IMR-90 (cell line): ENCODE measurements around the gene DKK3. TPM values are rescaled to one million over a fixed set of nuclear protein-coding genes. Genes with fewer than 3 reads are reported as not detected.
A peak's percentile ranks its signal among the peaks of the same experiment; 100 is the strongest.

Source experiments
- ATAC-seq: fragments of 200-7000 bp; cut with Tn5 transposase; 2 replicates; pipeline ENCODE4 v1.9.1; 2020; ENCODE audit warnings: low read depth, mild to moderate bottlenecking, moderate library complexity
- BruUV-seq: library from RNA; stranded (reverse); fragments of 400-500 nt; replicated peaks from 2 replicates; lab custom pipeline; 2021; lab: Mats Ljungman, UMichigan
- CTCF ChIA-PET: fragments of 300-600 bp; formaldehyde crosslinking; extraction: SDS; loops from one replicate; lab custom pipeline; 2021; ENCODE audit warnings: antibody characterized with exemption; lab: Yijun Ruan, JAX
- POLR2A ChIA-PET: fragments of 300-600 bp; sonication (Branson Sonifier 250); formaldehyde crosslinking; loops from one replicate; lab custom pipeline; 2022; ENCODE audit warnings: antibody characterized with exemption; ENCODE audit not compliant: unreplicated experiment; lab: Charles Lee
- DNase-seq: peaks from one replicate; pipeline ENCODE4 v3.0.0; 2013
- H2AFZ ChIP-seq: replicated peaks from 2 replicates; pipeline ENCODE3; 2013; ENCODE audit warnings: low read length, mild to moderate bottlenecking; ENCODE audit not compliant: poor library complexity
- H2AK5ac ChIP-seq: 2 replicates; pipeline ENCODE4 v1.6.1; 2013; ENCODE audit warnings: low read depth, low read length, inconsistent platforms
- H2AK9ac ChIP-seq: replicated peaks from 2 replicates; pipeline ENCODE3; 2013; ENCODE audit warnings: mild to moderate bottlenecking, low read depth, low read length, moderate library complexity; ENCODE audit not compliant: poor library complexity
- H2BK120ac ChIP-seq: 2 replicates; pipeline ENCODE4 v1.6.1; 2013; ENCODE audit warnings: low read depth, low read length, inconsistent platforms
- H2BK15ac ChIP-seq: 3 replicates; pipeline ENCODE4 v1.6.1; 2013; ENCODE audit warnings: low read depth, low read length, inconsistent platforms
- H2BK20ac ChIP-seq: 2 replicates; pipeline ENCODE4 v1.6.1; 2013; ENCODE audit warnings: low read depth, mild to moderate bottlenecking, inconsistent platforms, low read length, moderate library complexity
- H2BK5ac ChIP-seq: 2 replicates; pipeline ENCODE4 v1.6.1; 2013; ENCODE audit warnings: mild to moderate bottlenecking, low read depth, low read length, inconsistent platforms; ENCODE audit not compliant: poor library complexity, severe bottlenecking
- H3K14ac ChIP-seq: replicated peaks from 2 replicates; pipeline ENCODE4 v1.6.1; 2013; ENCODE audit warnings: low read depth, low read length, inconsistent platforms
- H3K18ac ChIP-seq: 2 replicates; pipeline ENCODE4 v1.6.1; 2013; ENCODE audit warnings: low read depth, low read length, control low read depth
- H3K23ac ChIP-seq: 2 replicates; pipeline ENCODE4 v1.6.1; 2013; ENCODE audit warnings: low read depth, low read length, inconsistent platforms
- H3K27ac ChIP-seq: 2 replicates; pipeline ENCODE4 v1.5.1; 2013; ENCODE audit warnings: mild to moderate bottlenecking, control low read depth, low read length; ENCODE audit not compliant: insufficient read depth
- H3K27me3 ChIP-seq: 2 replicates; pipeline ENCODE4 v1.6.1; 2013; ENCODE audit warnings: low read length; ENCODE audit not compliant: control insufficient read depth, insufficient read depth
- H3K36me3 ChIP-seq: 2 replicates; pipeline ENCODE4 v1.6.1; 2013; ENCODE audit warnings: low read length, mixed read lengths; ENCODE audit not compliant: control insufficient read depth, insufficient read depth
- H3K4ac ChIP-seq: 2 replicates; pipeline ENCODE4 v1.6.1; 2013; ENCODE audit warnings: low read depth, low read length, inconsistent platforms
- H3K4me1 ChIP-seq: 2 replicates; pipeline ENCODE4 v1.6.1; 2013; ENCODE audit warnings: low read length, mixed read lengths; ENCODE audit not compliant: control insufficient read depth, insufficient read depth
- H3K4me2 ChIP-seq: 2 replicates; pipeline ENCODE4 v1.6.1; 2013; ENCODE audit warnings: low read depth, mild to moderate bottlenecking, control low read depth, low read length, moderate library complexity
- H3K4me3 ChIP-seq: 2 replicates; pipeline ENCODE4 v1.5.1; 2013; ENCODE audit warnings: low read depth, mild to moderate bottlenecking, control low read depth, low read length, moderate library complexity; ENCODE audit not compliant: insufficient read depth
- H3K56ac ChIP-seq: 2 replicates; pipeline ENCODE4 v1.6.1; 2013; ENCODE audit warnings: low read length, inconsistent platforms; ENCODE audit not compliant: insufficient read depth; ENCODE audit errors: extremely low read depth
- H3K79me1 ChIP-seq, 2 experiments: 2 replicates each; pipeline ENCODE4 v1.6.1; 2013; ENCODE audit warnings: low read length in 2 of 2, inconsistent platforms in 1 of 2, low read depth in 1 of 2
- H3K9ac ChIP-seq: 2 replicates; pipeline ENCODE4 v1.6.1; 2013; ENCODE audit warnings: low read depth, low read length, control low read depth
- H3K9me1 ChIP-seq: 2 replicates; pipeline ENCODE4 v1.6.1; 2013; ENCODE audit warnings: low read length, inconsistent platforms; ENCODE audit not compliant: insufficient read depth
- H3K9me3 ChIP-seq: 2 replicates; pipeline ENCODE4 v1.6.1; 2013; ENCODE audit warnings: low read length; ENCODE audit not compliant: control insufficient read depth, insufficient read depth
- H4K20me1 ChIP-seq: 2 replicates; pipeline ENCODE4 v1.6.1; 2013; ENCODE audit warnings: low read length, inconsistent platforms; ENCODE audit not compliant: insufficient read depth
- H4K5ac ChIP-seq: 2 replicates; pipeline ENCODE4 v1.6.1; 2013; ENCODE audit warnings: mild to moderate bottlenecking, low read depth, low read length, control low read depth
- H4K8ac ChIP-seq, 2 experiments: 2 replicates each; pipeline ENCODE4 v1.6.1; 2013; ENCODE audit warnings: low read depth in 2 of 2, low read length in 2 of 2, control low read depth in 1 of 2, inconsistent platforms in 1 of 2
- H4K91ac ChIP-seq: 2 replicates; pipeline ENCODE4 v1.6.1; 2013; ENCODE audit warnings: low read depth, low read length, inconsistent platforms; ENCODE audit not compliant: insufficient read depth
- CEBPB ChIP-seq: IDR thresholded peaks from 2 replicates; pipeline ENCODE4 v1.6.1; 2012; ENCODE audit warnings: low read depth, low read length, improper control_type of control experiment
- CHD1 ChIP-seq: IDR thresholded peaks from 2 replicates; pipeline ENCODE4 v1.6.1; 2012; ENCODE audit warnings: low read depth, low read length, improper control_type of control experiment
- MAFK ChIP-seq: IDR thresholded peaks from 2 replicates; pipeline ENCODE4 v1.6.1; 2012; ENCODE audit warnings: low read depth, low read length, improper control_type of control experiment
- MXI1 ChIP-seq: IDR thresholded peaks from 2 replicates; pipeline ENCODE4 v1.6.1; 2012; ENCODE audit warnings: low read depth, mild to moderate bottlenecking, low read length, moderate library complexity, borderline replicate concordance
- RAD21 ChIP-seq: IDR thresholded peaks from 2 replicates; pipeline ENCODE4 v1.6.1; 2012; ENCODE audit warnings: low read length, improper control_type of control experiment
- RCOR1 ChIP-seq: IDR thresholded peaks from 2 replicates; pipeline ENCODE4 v1.6.1; 2012; ENCODE audit warnings: mild to moderate bottlenecking, low read length, improper control_type of control experiment; ENCODE audit not compliant: insufficient replicate concordance
- WGBS, 2 experiments: methylation state at CpG; one replicate each; pipeline versions ENCODE4 v1.1.5 to v1.1.7; 2013; ENCODE audit warnings: missing lambda C conversion rate in 2 of 2; ENCODE audit not compliant: insufficient read length in 1 of 2; ENCODE audit errors: extremely low coverage in 2 of 2; 5-methylcytosine and 5-hydroxymethylcytosine counted together
- dilution Hi-C: fragments of 300-500 bp; cut with HindIII; formaldehyde crosslinking; loops from one replicate; pipeline ENCODE4 v1.14.3; 2018; ENCODE audit warnings: low sequenced_read_pairs; ENCODE audit not compliant: unreplicated experiment
- in situ Hi-C: fragments of 300-500 bp; cut with MboI; formaldehyde crosslinking; loops from 3 replicates; pipeline ENCODE4 v1.14.3; 2019; ENCODE audit warnings: low sequenced_read_pairs, inconsistent platforms, mixed read lengths
- intact Hi-C: fragments of 100-400 bp; cut with micrococcal nuclease; formaldehyde crosslinking; loops from 2 replicates; pipeline ENCODE4 v1.10.0; 2022
- polyA plus RNA-seq, 3 experiments: library from polyadenylated mRNA; depleted of rRNA; stranded (reverse); fragments of >200 nt; gene quantifications; 2 replicates each; pipeline ENCODE4 v1.2.3, GENCODE V29; 2012; ENCODE audit warnings: low replicate concordance in 1 of 3
- total RNA-seq: library from RNA; depleted of rRNA; stranded (reverse); fragments of >200 nt; gene quantifications from 2 replicates; pipeline ENCODE4 v1.2.3, GENCODE V29; 2012

DKK3 gene
- total and polyA plus RNA-seq, 2 of the 4 experiments (the other 2 are of a cell fraction): 453 to 964 TPM

DNA sequence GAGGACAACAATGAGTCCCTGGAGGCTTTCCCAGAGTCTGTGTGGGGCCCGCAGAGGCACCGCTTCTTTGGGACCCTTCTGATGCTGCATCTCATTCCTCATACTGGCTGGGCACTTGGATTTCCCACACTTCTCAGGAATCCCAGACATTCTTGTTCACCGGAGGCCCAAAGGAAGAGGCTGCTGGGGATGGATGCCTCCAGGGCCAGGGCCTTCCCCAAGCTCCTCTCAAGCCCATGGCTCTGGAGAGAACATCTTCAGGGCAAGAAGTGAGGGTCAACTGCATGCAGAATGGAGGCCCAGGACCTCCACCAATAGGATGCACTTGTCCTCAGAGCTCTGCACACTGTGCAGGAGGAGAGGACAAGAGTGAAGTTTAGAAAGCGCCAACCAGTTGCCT lies 34.6 kb downstream of the DKK3 start:
- Histone ChIP-seq H3K9me1 (peaks cover 52% of the 10 kb centered on the region), H3K4me2 (0 out of 2 replicates have a peak overlapping the region, but pooled peaks have one; percentile 4), H3K4me1 (peaks cover 47% of the 10 kb centered on the region), H3K18ac (no peak overlapping the region), H4K8ac (peak overlapping the region; percentile 38 to 43; a peak in 3 of 4 replicates), H3K9ac (no peak overlapping the region), H3K4me3 (no peak overlapping the region), H3K14ac (peak overlapping the region; percentile 91), H3K79me1 (peaks cover 57 to 89% of the 10 kb centered on the region in 2 experiments), H3K9me3 (no peaks in the 10 kb centered on the region), H3K4ac (peak overlapping the region; percentile 73), H4K5ac (no peak overlapping the region), H3K27me3 (no peaks in the 10 kb centered on the region), H2BK15ac (peak overlapping the region; percentile 71; the same call in 1 of the 3 replicates), H2BK120ac (peak overlapping the region; percentile 83), H2AFZ (peak overlapping the region; percentile 45), H3K36me3 (peaks cover 13% of the 10 kb centered on the region), H3K56ac (peak overlapping the region; percentile 89; the same call in 1 of the 2 replicates), H3K23ac (peak overlapping the region; percentile 75), H2BK20ac (peak overlapping the region; percentile 85), H2AK9ac (peak overlapping the region; percentile 81), H2BK5ac (peak overlapping the region; percentile 11), H3K27ac (peak overlapping the region; percentile 21; the same call in 1 of the 2 replicates), H4K20me1 (peaks cover 12% of the 10 kb centered on the region; the same call in 1 of the 2 replicates), H4K91ac (peak overlapping the region; percentile 80), H2AK5ac (peak overlapping the region; percentile 77)
- CTCF ChIA-PET: no interaction called here
- no peak for ATAC-seq
- in situ Hi-C loops: no loop called here
- dilution Hi-C loops: no loop called here
- POLR2A ChIA-PET: no interaction called here
- no TSS peak for BruUV-seq
- intact Hi-C loops: no loop called here
- no peak for TF ChIP-seq RAD21
- no peak for TF ChIP-seq MXI1
- no peak for TF ChIP-seq RCOR1
- no peak for TF ChIP-seq MAFK
- TF ChIP-seq CHD1: no peak
- no peak for TF ChIP-seq CEBPB
- DNase-seq: peak; percentile 16
- 0% methylated on average over 1 of the region's 4 CpGs; no CpG with 5 or more reads in 1 of the 2 experiments for WGBS, 2 experiments
